IMR-90 (cell line): Measurements from ENCODE around the gene NUCB1. TPM values are rescaled to one million over a fixed set of nuclear protein-coding genes. Genes with fewer than 3 reads are reported as not detected.

ENCODE experiments used
- ATAC-seq: fragments of 200-7000 bp; cut with Tn5 transposase; 2 replicates; pipeline ENCODE4 v1.9.1; 2020; ENCODE audit warnings: low read depth, mild to moderate bottlenecking, moderate library complexity
- BruUV-seq: library from RNA; stranded (reverse); fragments of 400-500 nt; replicated peaks from 2 replicates; lab custom pipeline; 2021; lab: Mats Ljungman, UMichigan
- CTCF ChIA-PET: fragments of 300-600 bp; formaldehyde crosslinking; extraction: SDS; loops from one replicate; lab custom pipeline; 2021; ENCODE audit warnings: antibody characterized with exemption; lab: Yijun Ruan, JAX
- POLR2A ChIA-PET: fragments of 300-600 bp; sonication (Branson Sonifier 250); formaldehyde crosslinking; loops from one replicate; lab custom pipeline; 2022; ENCODE audit warnings: antibody characterized with exemption; ENCODE audit not compliant: unreplicated experiment; lab: Charles Lee
- DNase-seq: peaks from one replicate; pipeline ENCODE4 v3.0.0; 2013
- H2AFZ ChIP-seq: replicated peaks from 2 replicates; pipeline ENCODE3; 2013; ENCODE audit warnings: low read length, mild to moderate bottlenecking; ENCODE audit not compliant: poor library complexity
- H2AK5ac ChIP-seq: 2 replicates; pipeline ENCODE4 v1.6.1; 2013; ENCODE audit warnings: low read depth, low read length, inconsistent platforms
- H2AK9ac ChIP-seq: replicated peaks from 2 replicates; pipeline ENCODE3; 2013; ENCODE audit warnings: mild to moderate bottlenecking, low read depth, low read length, moderate library complexity; ENCODE audit not compliant: poor library complexity
- H2BK120ac ChIP-seq: 2 replicates; pipeline ENCODE4 v1.6.1; 2013; ENCODE audit warnings: low read depth, low read length, inconsistent platforms
- H2BK15ac ChIP-seq: 3 replicates; pipeline ENCODE4 v1.6.1; 2013; ENCODE audit warnings: low read depth, low read length, inconsistent platforms
- H2BK20ac ChIP-seq: 2 replicates; pipeline ENCODE4 v1.6.1; 2013; ENCODE audit warnings: low read depth, mild to moderate bottlenecking, inconsistent platforms, low read length, moderate library complexity
- H2BK5ac ChIP-seq: 2 replicates; pipeline ENCODE4 v1.6.1; 2013; ENCODE audit warnings: mild to moderate bottlenecking, low read depth, low read length, inconsistent platforms; ENCODE audit not compliant: poor library complexity, severe bottlenecking
- H3K14ac ChIP-seq: replicated peaks from 2 replicates; pipeline ENCODE4 v1.6.1; 2013; ENCODE audit warnings: low read depth, low read length, inconsistent platforms
- H3K18ac ChIP-seq: 2 replicates; pipeline ENCODE4 v1.6.1; 2013; ENCODE audit warnings: low read depth, low read length, control low read depth
- H3K23ac ChIP-seq: 2 replicates; pipeline ENCODE4 v1.6.1; 2013; ENCODE audit warnings: low read depth, low read length, inconsistent platforms
- H3K27ac ChIP-seq: 2 replicates; pipeline ENCODE4 v1.5.1; 2013; ENCODE audit warnings: mild to moderate bottlenecking, control low read depth, low read length; ENCODE audit not compliant: insufficient read depth
- H3K27me3 ChIP-seq: 2 replicates; pipeline ENCODE4 v1.6.1; 2013; ENCODE audit warnings: low read length; ENCODE audit not compliant: control insufficient read depth, insufficient read depth
- H3K36me3 ChIP-seq: 2 replicates; pipeline ENCODE4 v1.6.1; 2013; ENCODE audit warnings: low read length, mixed read lengths; ENCODE audit not compliant: control insufficient read depth, insufficient read depth
- H3K4ac ChIP-seq: 2 replicates; pipeline ENCODE4 v1.6.1; 2013; ENCODE audit warnings: low read depth, low read length, inconsistent platforms
- H3K4me1 ChIP-seq: 2 replicates; pipeline ENCODE4 v1.6.1; 2013; ENCODE audit warnings: low read length, mixed read lengths; ENCODE audit not compliant: control insufficient read depth, insufficient read depth
- H3K4me2 ChIP-seq: 2 replicates; pipeline ENCODE4 v1.6.1; 2013; ENCODE audit warnings: low read depth, mild to moderate bottlenecking, control low read depth, low read length, moderate library complexity
- H3K4me3 ChIP-seq: 2 replicates; pipeline ENCODE4 v1.5.1; 2013; ENCODE audit warnings: low read depth, mild to moderate bottlenecking, control low read depth, low read length, moderate library complexity; ENCODE audit not compliant: insufficient read depth
- H3K56ac ChIP-seq: 2 replicates; pipeline ENCODE4 v1.6.1; 2013; ENCODE audit warnings: low read length, inconsistent platforms; ENCODE audit not compliant: insufficient read depth; ENCODE audit errors: extremely low read depth
- H3K79me1 ChIP-seq, 2 experiments: 2 replicates each; pipeline ENCODE4 v1.6.1; 2013; ENCODE audit warnings: low read length in 2 of 2, inconsistent platforms in 1 of 2, low read depth in 1 of 2
- H3K9ac ChIP-seq: 2 replicates; pipeline ENCODE4 v1.6.1; 2013; ENCODE audit warnings: low read depth, low read length, control low read depth
- H3K9me1 ChIP-seq: 2 replicates; pipeline ENCODE4 v1.6.1; 2013; ENCODE audit warnings: low read length, inconsistent platforms; ENCODE audit not compliant: insufficient read depth
- H3K9me3 ChIP-seq: 2 replicates; pipeline ENCODE4 v1.6.1; 2013; ENCODE audit warnings: low read length; ENCODE audit not compliant: control insufficient read depth, insufficient read depth
- H4K20me1 ChIP-seq: 2 replicates; pipeline ENCODE4 v1.6.1; 2013; ENCODE audit warnings: low read length, inconsistent platforms; ENCODE audit not compliant: insufficient read depth
- H4K5ac ChIP-seq: 2 replicates; pipeline ENCODE4 v1.6.1; 2013; ENCODE audit warnings: mild to moderate bottlenecking, low read depth, low read length, control low read depth
- H4K8ac ChIP-seq, 2 experiments: 2 replicates each; pipeline ENCODE4 v1.6.1; 2013; ENCODE audit warnings: low read depth in 2 of 2, low read length in 2 of 2, control low read depth in 1 of 2, inconsistent platforms in 1 of 2
- H4K91ac ChIP-seq: 2 replicates; pipeline ENCODE4 v1.6.1; 2013; ENCODE audit warnings: low read depth, low read length, inconsistent platforms; ENCODE audit not compliant: insufficient read depth
- CHD1 ChIP-seq: IDR thresholded peaks from 2 replicates; pipeline ENCODE4 v1.6.1; 2012; ENCODE audit warnings: low read depth, low read length, improper control_type of control experiment
- FOS ChIP-seq: fragments of 150-350 bp; IDR thresholded peaks from 2 replicates; pipeline ENCODE4 v1.6.1; 2016; ENCODE audit warnings: low read depth, low read length
- MAFK ChIP-seq: IDR thresholded peaks from 2 replicates; pipeline ENCODE4 v1.6.1; 2012; ENCODE audit warnings: low read depth, low read length, improper control_type of control experiment
- SMC3 ChIP-seq: fragments of 150-350 bp; IDR thresholded peaks from 2 replicates; pipeline ENCODE4 v1.6.1; 2016; ENCODE audit warnings: low read depth, mild to moderate bottlenecking, antibody characterized with exemption, low read length, moderate library complexity
- WGBS, 2 experiments: methylation state at CpG; one replicate each; pipeline versions ENCODE4 v1.1.5 to v1.1.7; 2013; ENCODE audit warnings: missing lambda C conversion rate in 2 of 2; ENCODE audit not compliant: insufficient read length in 1 of 2; ENCODE audit errors: extremely low coverage in 2 of 2; 5-methylcytosine and 5-hydroxymethylcytosine counted together
- dilution Hi-C: fragments of 300-500 bp; cut with HindIII; formaldehyde crosslinking; loops from one replicate; pipeline ENCODE4 v1.14.3; 2018; ENCODE audit warnings: low sequenced_read_pairs; ENCODE audit not compliant: unreplicated experiment
- in situ Hi-C: fragments of 300-500 bp; cut with MboI; formaldehyde crosslinking; loops from 3 replicates; pipeline ENCODE4 v1.14.3; 2019; ENCODE audit warnings: low sequenced_read_pairs, inconsistent platforms, mixed read lengths
- intact Hi-C: fragments of 100-400 bp; cut with micrococcal nuclease; formaldehyde crosslinking; loops from 2 replicates; pipeline ENCODE4 v1.10.0; 2022
- polyA plus RNA-seq, 3 experiments: library from polyadenylated mRNA; depleted of rRNA; stranded (reverse); fragments of >200 nt; gene quantifications; 2 replicates each; pipeline ENCODE4 v1.2.3, GENCODE V29; 2012; ENCODE audit warnings: low replicate concordance in 1 of 3
- total RNA-seq: library from RNA; depleted of rRNA; stranded (reverse); fragments of >200 nt; gene quantifications from 2 replicates; pipeline ENCODE4 v1.2.3, GENCODE V29; 2012

The NUCB1 gene
- total and polyA plus RNA-seq, 2 of the 4 experiments (the other 2 are of a cell fraction) = 37.3 to 253 TPM

GRCh38 chr19:48877855-48878195 is 22.3 kb upstream of the NUCB1 start:
- BruUV-seq = no TSS peak
- H3K9me1 ChIP-seq = 0 out of 2 replicates have a peak, but pooled peaks cover 3% of the 10 kb centered on the region
- H2AFZ ChIP-seq = peak overlapping the region; percentile 6
- no peak overlapping the region for H3K4me3 ChIP-seq
- no peak overlapping the region for H3K18ac ChIP-seq
- intact Hi-C loops (no loop called here), dilution Hi-C loops (no loop called here), in situ Hi-C loops (no loop called here)
- no peak overlapping the region for H2BK15ac ChIP-seq
- no peak overlapping the region for H2BK5ac ChIP-seq
- H3K4ac ChIP-seq = no peak overlapping the region
- H3K14ac ChIP-seq = no peak overlapping the region
- no peaks in the 10 kb centered on the region for H3K27me3 ChIP-seq
- H2AK9ac ChIP-seq = no peak overlapping the region
- TF ChIP-seq MAFK (no peak), CHD1 (no peak), FOS (no peak), SMC3 (no peak)
- H3K9me3 ChIP-seq = peaks cover 4% of the 10 kb centered on the region; the same call in 1 of the 2 replicates
- no peak overlapping the region for H3K56ac ChIP-seq
- H2BK20ac ChIP-seq = no peak overlapping the region
- no peak overlapping the region for H4K91ac ChIP-seq
- POLR2A ChIA-PET = no interaction called here
- peaks cover 6% of the 10 kb centered on the region; the same call in 1 of the 2 replicates for H3K4me1 ChIP-seq
- no peak overlapping the region for H3K4me2 ChIP-seq
- H4K20me1 ChIP-seq = peaks cover 63% of the 10 kb centered on the region
- no peak overlapping the region for H4K5ac ChIP-seq
- H2BK120ac ChIP-seq = no peak overlapping the region
- CTCF ChIA-PET = no interaction called here
- H3K36me3 ChIP-seq = peaks cover 40% of the 10 kb centered on the region
- no peak overlapping the region for H3K23ac ChIP-seq
- no peak overlapping the region for H4K8ac ChIP-seq
- WGBS, 2 experiments = no CpG with 5 or more reads among the region's 6 CpGs
- H3K79me1 ChIP-seq = peaks cover 0 to 48% of the 10 kb centered on the region in 2 experiments; a peak in 3 of 4 replicates
- no peak overlapping the region for H2AK5ac ChIP-seq
- ATAC-seq = no peak
- no peak overlapping the region for H3K9ac ChIP-seq
- no peak for DNase-seq
- no peak overlapping the region for H3K27ac ChIP-seq
